CD4-positive, alpha-beta T cell treated with Interleukin-15 for 1 hour (primary cell): Measurements from ENCODE around the gene SLC13A4.
"Not testable (repeated sequence)": the region's sequence is repeated elsewhere in the genome, so short reads cannot be mapped to it uniquely, and the experiment has no call there.

Source experiments
- DNase-seq: peaks from one replicate; pipeline ENCODE4 v3.0.0-alpha.2; 2020

Gene SLC13A4

DNA sequence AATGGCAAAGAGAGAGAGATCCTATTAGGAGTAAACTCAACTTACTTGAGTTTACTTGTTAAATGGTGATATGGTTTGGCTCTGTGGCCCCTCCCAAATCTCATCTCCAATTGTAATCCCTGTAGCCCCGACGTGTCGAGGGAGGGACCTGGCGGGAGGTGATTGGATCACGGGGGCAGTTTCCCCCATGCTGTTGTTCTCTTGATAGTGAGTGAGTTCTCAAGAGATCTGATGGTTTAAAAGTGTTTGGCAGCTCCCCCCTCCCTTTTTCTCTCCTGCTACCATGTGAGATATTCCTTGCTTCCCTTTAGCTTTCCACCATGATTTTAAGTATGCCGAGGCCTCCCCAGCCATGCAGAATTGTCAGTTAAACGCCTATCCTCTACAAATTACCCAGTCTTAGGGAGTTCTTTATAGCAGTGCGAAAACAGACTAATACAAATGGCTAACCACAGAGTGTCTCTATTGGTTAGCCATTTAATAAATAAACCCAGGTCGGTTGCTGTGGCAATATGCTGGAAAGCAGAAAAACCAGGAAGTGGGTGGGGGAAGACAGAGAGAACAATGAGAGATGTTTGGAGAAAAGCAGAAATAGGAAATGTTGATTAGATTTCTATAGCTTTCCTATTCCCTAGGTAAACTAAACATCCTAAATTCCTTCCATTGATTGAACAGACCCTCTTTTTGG is 68.7 kb downstream of the SLC13A4 start:
- no peak for DNase-seq

DNA sequence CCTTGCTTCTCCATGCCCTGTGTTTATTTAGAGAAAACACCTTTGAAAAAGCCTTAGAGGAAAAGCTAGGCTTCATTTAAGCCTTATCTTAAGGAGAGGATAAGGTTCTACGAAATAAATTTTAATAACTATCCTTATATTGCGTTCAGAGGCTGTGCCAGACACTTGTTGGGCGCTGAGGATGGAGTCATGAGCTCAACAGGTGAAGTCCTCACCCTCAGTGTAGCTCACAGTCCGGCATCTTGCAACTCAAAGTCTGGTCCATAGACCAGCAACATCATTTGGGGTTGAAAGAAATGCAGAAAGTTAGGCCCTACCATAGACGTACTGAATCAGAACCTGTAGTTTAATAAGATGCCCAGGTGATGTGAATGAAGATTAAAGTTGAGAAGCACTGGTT is 69.4 kb downstream of the SLC13A4 start:
- no peak for DNase-seq

DNA sequence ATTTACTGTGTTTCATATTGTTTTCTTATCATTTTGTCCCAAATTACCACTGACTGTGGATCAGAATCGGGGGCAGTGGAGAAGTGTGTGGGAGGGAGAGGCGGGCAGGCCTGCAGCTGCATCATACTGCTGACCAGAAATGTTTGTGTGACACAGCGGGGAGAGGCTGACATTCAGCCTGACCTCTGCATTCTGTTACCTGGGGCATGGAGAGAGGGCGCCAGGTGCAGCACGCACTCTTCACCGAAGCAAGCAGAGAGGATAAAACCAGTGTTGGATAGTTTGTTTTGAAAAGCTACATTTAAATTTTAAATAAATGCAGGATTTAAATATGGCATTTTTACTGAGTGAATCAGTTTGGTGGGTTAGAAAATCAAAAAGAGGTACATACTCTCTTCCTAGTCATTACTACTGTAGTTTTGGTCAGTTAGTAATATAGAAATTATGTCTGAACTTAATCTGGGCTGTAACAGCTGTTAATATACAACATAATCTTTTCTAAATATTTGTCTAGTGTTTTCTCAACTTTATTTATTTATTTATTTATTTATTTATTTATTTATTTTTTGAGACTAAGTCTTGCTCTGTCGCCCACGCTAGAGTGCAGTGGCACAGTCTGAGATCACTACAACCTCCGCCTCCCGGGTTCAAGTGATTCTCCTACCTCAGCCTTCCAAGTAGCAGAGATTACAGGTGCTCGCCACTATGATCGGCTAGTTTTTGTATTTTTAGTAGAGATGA is 74.5 kb downstream of the SLC13A4 start:
- DNase-seq, result no peak

DNA sequence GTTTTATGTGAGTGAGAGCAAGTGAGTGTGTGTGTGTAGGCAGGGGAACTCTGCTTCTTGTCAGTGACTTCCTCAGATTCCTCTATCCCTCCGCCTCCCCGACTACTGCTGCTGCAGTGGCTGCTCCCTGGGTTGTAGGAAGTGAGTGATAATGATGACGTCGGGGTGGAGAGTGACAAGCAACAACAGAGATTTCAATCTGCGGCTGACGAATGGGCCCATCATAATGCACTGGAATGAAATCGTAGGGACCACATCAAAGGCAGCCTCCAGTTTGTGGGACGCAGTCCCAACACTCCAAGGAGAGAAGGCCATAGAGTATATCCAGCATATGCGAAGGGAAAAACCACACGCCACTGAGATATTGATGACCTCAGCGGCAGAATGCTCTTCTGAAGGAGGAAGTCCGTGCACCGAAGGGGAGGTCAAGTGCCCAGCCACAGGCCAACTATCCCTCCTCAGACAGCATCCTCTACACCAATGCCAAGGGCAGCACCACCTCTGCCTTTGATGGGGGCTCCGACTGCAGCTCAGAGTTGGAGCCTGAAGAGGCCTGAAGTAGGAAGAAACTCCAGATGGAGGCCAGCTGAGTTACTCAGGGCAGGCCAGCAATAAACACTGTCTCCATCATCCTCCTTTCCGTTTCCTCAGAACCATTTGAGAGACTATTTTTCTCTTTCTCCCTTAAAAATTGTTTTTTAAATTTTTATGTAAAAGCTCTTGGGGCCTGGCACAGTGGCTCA is 77.0 kb downstream of the SLC13A4 start:
- DNase-seq, result no peak

DNA sequence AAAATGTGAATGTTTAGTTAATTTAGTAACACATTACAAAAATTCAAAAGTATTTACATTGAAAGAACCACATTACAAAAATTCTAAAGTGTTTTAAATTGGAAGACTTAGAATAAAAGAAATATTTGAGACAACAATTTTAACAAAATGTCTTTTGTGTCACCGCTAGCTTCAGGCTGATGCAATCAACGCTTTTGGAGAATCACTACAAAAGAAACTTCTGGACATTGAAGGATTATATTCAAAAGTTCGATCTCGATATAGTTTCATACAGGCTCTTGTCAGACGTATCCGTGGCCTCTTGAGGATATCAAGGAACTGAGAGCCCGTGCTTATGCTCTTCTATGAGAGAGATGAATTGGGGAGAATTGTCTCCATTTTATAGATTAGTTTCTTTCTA is 79.8 kb downstream of the SLC13A4 start:
- no peak for DNase-seq

DNA sequence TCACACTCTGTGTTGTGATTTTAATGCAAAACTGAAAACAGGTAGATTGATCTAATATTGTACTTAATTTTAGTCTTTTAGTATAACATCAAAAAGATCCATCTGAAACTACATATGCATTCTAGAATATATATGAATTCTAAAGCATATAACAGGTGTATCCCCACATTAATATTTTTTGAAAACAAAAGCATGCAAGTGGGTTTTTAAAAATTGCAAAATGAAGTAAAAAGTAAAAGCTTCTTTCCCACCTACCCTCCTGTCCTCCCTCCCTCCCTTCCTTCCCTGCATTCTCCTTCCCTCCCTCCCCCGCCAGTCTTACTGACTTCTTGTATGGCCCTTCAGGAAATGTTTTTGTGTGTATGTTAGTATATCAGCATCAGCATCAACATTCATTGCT is 80.2 kb downstream of the SLC13A4 start:
- DNase-seq, result no peak

DNA sequence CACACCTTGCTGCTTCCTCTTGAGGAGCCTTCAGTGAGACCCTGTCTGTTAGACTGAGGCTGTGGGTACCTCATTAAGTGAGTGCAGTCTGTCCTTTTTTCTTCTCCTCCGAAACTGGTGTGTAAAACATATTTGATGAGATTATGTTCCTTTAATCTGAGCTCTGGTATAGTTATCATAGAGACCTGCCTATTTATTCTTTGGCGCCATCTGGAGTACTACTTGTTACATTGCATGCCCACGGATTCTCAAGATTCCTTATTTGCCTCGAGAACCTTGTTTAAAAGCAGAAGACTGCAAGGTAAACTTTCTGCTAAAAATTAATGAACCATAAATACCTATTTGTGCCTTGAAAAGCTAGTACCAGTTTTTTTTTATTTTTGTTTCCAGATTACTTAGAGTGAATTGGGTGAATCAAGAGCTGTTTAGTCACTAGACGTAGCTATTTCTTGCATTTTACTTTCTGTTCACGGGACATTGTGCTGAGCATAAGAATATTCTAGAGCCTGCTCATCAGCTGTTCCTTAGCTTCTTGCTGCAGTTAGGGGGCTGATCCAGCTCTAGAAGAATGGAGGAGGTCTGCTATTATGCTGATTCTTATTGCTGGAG is 82.6 kb downstream of the SLC13A4 start:
- no peak for DNase-seq

DNA sequence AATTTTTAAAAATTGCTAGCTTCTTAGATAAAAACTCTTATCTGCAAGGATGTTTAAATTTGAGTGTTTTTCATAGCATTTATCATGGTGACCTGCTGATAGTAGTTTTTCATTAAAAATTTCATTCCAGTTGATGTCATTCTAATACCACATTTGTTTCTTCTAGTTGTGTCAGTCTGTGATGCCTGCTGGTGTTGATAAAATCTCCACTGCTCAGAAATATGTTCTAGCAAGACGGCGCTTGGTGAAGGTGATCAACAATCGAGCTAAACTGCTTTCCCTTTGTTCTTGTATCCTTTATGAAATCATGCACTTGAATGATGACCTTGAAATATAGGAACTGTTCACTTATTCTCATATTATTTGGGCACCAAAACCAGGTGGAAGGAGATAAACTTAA is 83.3 kb downstream of the SLC13A4 start:
- no peak for DNase-seq

DNA sequence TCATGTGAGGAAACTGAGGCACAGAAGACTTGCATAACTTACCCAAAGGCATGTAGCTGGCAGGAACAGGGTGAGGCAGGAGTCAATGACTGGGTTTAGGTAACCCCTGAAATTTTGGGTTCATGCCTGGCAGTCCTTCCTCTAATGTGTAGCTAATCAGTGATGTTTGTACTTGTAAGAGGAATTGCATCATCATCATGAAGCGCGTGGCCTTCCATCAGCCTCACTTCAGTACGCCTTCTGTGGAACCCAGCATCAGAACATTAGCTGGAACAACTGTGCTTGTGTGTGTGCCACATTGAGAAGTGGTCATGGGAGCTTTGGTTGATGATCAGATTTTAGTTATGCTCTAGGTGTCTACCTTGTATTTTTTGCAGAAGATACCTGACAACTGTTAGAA is 83.8 kb downstream of the SLC13A4 start:
- DNase-seq, result no peak

DNA sequence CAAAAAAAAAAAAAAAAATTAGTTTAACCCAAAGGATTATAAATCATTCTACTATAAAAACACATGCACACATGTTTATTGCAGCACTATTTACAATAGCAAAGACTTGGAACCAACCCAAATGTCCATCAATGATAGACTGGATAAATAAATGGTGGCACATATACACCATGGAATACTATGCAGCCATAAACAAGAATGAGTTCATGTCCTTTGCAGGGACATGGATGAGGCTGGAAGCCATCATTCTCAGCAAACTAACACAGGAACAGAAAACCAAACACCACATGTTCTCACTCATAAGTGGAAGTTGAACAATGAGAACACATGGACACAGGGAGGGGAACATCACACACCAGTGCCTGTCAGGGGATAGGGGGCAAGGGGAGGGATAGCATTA is 88.3 kb downstream of the SLC13A4 start:
- not testable (repeated sequence) for DNase-seq

DNA sequence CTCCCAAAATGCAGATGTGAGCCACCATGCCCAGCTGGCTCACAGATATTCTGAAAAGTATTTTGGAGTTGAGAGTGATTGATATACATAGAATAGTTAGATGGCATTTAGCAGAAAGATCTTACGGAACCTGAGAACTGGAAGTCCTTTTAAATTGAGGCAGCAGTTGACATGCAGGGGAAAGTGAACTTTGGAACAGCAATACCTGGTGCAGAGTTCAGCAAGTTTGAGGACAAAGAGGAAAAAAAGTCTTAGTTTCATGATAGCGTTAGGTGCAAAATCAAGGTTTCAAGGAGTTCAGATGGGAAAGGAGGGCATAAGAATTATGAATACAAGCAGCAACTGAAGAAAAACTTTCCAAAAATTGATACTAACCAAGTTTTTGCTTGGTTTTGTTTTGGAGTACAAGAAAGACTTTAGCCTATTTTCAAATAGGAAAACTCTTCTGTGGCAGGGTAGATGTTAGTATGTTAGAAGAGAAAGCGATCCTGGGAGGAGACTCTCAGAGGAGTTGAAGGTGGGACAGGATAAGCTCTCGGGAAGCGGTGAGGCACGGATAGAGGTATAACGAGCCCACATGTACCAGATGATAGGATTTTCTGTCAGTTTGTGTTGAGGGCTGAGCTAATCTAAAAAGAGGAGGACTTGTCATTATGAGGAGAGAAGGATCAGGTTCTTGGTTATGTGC is 93.7 kb downstream of the SLC13A4 start:
- DNase-seq, result no peak
